HEK293 (cell line): Measurements from ENCODE around the gene REEP5.
A peak's percentile ranks its signal among the peaks of the same experiment; 100 is the strongest.

Experiments
- CTCF ChIA-PET: fragments of 350-600 bp; formaldehyde crosslinking; extraction: SDS; loops from one replicate; lab custom pipeline; 2021; ENCODE audit warnings: antibody characterized with exemption; lab: Yijun Ruan, JAX
- POLR2A ChIA-PET: fragments of 300-600 bp; formaldehyde crosslinking; extraction: SDS; loops from one replicate; lab custom pipeline; 2020; ENCODE audit warnings: antibody characterized with exemption, inconsistent platforms; lab: Yijun Ruan, JAX
- H3K27ac ChIP-seq: fragments of 200-500 bp; sonication (Bioruptor generic); 2 replicates; pipeline ENCODE4 v1.5.1; 2014; ENCODE audit warnings: low read depth, low read length, control low read depth, inconsistent platforms; ENCODE audit errors: extremely low read depth
- H3K36me3 ChIP-seq, 2 experiments: fragments of 200-500 bp in 1 of 2; sonication (Bioruptor generic) in 1 of 2; 1 replicate in 1 of 2; 2 replicates in 1 of 2; pipeline ENCODE4 v1.5.1; 2014 to 2017; ENCODE audit warnings: inconsistent platforms in 2 of 2, low read length in 2 of 2; ENCODE audit not compliant: control insufficient read depth in 2 of 2, insufficient read depth in 1 of 2
- H3K4me1 ChIP-seq: fragments of 200-500 bp; sonication (Bioruptor generic); 2 replicates; pipeline ENCODE4 v1.5.1; 2014; ENCODE audit warnings: mild to moderate bottlenecking, low read length, inconsistent platforms; ENCODE audit not compliant: control insufficient read depth, insufficient read depth
- H3K4me3 ChIP-seq: 2 replicates; pipeline ENCODE4 v1.5.1; 2011; ENCODE audit warnings: low read depth, mild to moderate bottlenecking, control low read depth, low read length, moderate library complexity
- H3K9me3 ChIP-seq: fragments of 200-500 bp; sonication (Bioruptor generic); 2 replicates; pipeline ENCODE4 v1.5.1; 2014; ENCODE audit warnings: low read depth, low read length, inconsistent platforms; ENCODE audit not compliant: control insufficient read depth, insufficient read depth
- ZFHX2 ChIP-seq: fragments of 450-650 bp; formaldehyde crosslinking; conservative IDR thresholded peaks from 2 replicates; pipeline ENCODE4 v1.5.1; 2016; ENCODE audit warnings: missing biosample characterization, missing genetic modification characterization
- ZNF776 ChIP-seq: fragments of 450-650 bp; formaldehyde crosslinking; IDR thresholded peaks from 2 replicates; pipeline ENCODE4 v1.5.0; 2017; ENCODE audit warnings: missing biosample characterization, missing genetic modification characterization, borderline replicate concordance
- TF ChIP-seq, protein P1 (sequence below): fragments of 450-650 bp; formaldehyde crosslinking; IDR thresholded peaks from 2 replicates; pipeline ENCODE4 v1.5.1; 2017; ENCODE audit warnings: missing biosample characterization, missing genetic modification characterization
- TF ChIP-seq, protein P2 (sequence below): fragments of 450-650 bp; formaldehyde crosslinking; IDR thresholded peaks from 2 replicates; pipeline ENCODE4 v1.5.1; 2016; ENCODE audit warnings: missing biosample characterization, missing genetic modification characterization
- TF ChIP-seq, protein P3 (sequence below): fragments of 450-650 bp; formaldehyde crosslinking; conservative IDR thresholded peaks from 2 replicates; pipeline ENCODE4 v1.5.1; 2016; ENCODE audit warnings: low read depth, missing biosample characterization, missing genetic modification characterization
- TF ChIP-seq, protein P4 (sequence below): fragments of 450-650 bp; formaldehyde crosslinking; IDR thresholded peaks from 2 replicates; pipeline ENCODE4 v1.5.1; 2016; ENCODE audit warnings: missing biosample characterization, missing genetic modification characterization
- TF ChIP-seq, protein P5 (sequence below): IDR thresholded peaks from 2 replicates; pipeline ENCODE4 v1.6.1; 2011; ENCODE audit warnings: mild to moderate bottlenecking, low read depth, low read length, borderline replicate concordance
- TF ChIP-seq, protein P6 (sequence below): fragments of 450-650 bp; formaldehyde crosslinking; IDR thresholded peaks from 2 replicates; pipeline ENCODE4 v1.5.1; 2016; ENCODE audit warnings: missing biosample characterization, missing genetic modification characterization, borderline replicate concordance
- TF ChIP-seq, protein P7 (sequence below): fragments of 450-650 bp; formaldehyde crosslinking; IDR thresholded peaks from 2 replicates; pipeline ENCODE4 v1.5.1; 2016; ENCODE audit warnings: missing biosample characterization, missing genetic modification characterization

The REEP5 gene

DNA sequence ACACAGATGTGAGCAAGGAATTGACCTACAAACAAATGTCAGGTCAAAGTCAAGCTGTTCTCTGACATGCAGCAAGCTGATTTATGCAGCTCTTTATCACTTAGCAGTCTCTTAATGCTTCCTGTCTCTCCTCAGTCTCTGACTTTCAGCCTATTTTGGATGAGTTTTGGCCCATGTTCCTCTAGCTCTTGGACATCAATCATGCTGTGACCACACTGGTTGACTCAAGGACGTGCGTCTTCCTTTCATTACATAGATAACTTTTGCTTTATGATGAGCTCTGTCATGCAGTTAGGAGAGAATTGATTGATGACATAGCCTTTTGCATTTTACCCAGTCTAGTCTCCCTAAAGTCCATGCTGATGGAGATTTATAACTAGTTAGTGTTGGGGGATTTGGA lies 9.4 kb upstream of the REEP5 start (continued):
- TF ChIP-seq, protein P1, sequence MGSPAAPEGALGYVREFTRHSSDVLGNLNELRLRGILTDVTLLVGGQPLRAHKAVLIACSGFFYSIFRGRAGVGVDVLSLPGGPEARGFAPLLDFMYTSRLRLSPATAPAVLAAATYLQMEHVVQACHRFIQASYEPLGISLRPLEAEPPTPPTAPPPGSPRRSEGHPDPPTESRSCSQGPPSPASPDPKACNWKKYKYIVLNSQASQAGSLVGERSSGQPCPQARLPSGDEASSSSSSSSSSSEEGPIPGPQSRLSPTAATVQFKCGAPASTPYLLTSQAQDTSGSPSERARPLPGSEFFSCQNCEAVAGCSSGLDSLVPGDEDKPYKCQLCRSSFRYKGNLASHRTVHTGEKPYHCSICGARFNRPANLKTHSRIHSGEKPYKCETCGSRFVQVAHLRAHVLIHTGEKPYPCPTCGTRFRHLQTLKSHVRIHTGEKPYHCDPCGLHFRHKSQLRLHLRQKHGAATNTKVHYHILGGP (tag by site-specific recombination), result 0 out of 2 replicates have a peak, but pooled peaks have one; percentile 36
- TF ChIP-seq, protein P2, sequence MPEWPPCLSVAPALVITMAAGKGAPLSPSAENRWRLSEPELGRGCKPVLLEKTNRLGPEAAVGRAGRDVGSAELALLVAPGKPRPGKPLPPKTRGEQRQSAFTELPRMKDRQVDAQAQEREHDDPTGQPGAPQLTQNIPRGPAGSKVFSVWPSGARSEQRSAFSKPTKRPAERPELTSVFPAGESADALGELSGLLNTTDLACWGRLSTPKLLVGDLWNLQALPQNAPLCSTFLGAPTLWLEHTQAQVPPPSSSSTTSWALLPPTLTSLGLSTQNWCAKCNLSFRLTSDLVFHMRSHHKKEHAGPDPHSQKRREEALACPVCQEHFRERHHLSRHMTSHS, result 0 out of 2 replicates have a peak, but pooled peaks have one; percentile 23
- TF ChIP-seq, protein P3, sequence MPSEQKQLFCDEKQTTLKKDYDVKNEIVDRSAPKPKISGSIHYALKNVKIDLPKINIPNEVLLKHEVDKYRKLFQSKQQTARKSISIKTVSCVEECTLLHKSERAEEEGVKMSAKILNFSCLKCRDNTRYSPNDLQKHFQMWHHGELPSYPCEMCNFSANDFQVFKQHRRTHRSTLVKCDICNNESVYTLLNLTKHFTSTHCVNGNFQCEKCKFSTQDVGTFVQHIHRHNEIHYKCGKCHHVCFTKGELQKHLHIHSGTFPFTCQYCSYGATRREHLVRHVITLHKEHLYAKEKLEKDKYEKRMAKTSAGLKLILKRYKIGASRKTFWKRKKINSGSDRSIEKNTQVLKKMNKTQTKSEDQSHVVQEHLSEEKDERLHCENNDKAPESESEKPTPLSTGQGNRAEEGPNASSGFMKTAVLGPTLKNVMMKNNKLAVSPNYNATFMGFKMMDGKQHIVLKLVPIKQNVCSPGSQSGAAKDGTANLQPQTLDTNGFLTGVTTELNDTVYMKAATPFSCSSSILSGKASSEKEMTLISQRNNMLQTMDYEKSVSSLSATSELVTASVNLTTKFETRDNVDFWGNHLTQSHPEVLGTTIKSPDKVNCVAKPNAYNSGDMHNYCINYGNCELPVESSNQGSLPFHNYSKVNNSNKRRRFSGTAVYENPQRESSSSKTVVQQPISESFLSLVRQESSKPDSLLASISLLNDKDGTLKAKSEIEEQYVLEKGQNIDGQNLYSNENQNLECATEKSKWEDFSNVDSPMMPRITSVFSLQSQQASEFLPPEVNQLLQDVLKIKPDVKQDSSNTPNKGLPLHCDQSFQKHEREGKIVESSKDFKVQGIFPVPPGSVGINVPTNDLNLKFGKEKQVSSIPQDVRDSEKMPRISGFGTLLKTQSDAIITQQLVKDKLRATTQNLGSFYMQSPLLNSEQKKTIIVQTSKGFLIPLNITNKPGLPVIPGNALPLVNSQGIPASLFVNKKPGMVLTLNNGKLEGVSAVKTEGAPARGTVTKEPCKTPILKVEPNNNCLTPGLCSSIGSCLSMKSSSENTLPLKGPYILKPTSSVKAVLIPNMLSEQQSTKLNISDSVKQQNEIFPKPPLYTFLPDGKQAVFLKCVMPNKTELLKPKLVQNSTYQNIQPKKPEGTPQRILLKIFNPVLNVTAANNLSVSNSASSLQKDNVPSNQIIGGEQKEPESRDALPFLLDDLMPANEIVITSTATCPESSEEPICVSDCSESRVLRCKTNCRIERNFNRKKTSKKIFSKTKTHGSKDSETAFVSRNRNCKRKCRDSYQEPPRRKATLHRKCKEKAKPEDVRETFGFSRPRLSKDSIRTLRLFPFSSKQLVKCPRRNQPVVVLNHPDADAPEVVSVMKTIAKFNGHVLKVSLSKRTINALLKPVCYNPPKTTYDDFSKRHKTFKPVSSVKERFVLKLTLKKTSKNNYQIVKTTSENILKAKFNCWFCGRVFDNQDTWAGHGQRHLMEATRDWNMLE (tag by site-specific recombination), result no peak
- TF ChIP-seq, protein P4, sequence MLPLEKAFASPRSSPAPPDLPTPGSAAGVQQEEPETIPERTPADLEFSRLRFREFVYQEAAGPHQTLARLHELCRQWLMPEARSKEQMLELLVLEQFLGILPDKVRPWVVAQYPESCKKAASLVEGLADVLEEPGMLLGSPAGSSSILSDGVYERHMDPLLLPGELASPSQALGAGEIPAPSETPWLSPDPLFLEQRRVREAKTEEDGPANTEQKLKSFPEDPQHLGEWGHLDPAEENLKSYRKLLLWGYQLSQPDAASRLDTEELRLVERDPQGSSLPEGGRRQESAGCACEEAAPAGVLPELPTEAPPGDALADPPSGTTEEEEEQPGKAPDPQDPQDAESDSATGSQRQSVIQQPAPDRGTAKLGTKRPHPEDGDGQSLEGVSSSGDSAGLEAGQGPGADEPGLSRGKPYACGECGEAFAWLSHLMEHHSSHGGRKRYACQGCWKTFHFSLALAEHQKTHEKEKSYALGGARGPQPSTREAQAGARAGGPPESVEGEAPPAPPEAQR (tag by site-specific recombination), result no peak
- TF ChIP-seq, protein P5, sequence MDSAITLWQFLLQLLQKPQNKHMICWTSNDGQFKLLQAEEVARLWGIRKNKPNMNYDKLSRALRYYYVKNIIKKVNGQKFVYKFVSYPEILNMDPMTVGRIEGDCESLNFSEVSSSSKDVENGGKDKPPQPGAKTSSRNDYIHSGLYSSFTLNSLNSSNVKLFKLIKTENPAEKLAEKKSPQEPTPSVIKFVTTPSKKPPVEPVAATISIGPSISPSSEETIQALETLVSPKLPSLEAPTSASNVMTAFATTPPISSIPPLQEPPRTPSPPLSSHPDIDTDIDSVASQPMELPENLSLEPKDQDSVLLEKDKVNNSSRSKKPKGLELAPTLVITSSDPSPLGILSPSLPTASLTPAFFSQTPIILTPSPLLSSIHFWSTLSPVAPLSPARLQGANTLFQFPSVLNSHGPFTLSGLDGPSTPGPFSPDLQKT, result no peak

DNA sequence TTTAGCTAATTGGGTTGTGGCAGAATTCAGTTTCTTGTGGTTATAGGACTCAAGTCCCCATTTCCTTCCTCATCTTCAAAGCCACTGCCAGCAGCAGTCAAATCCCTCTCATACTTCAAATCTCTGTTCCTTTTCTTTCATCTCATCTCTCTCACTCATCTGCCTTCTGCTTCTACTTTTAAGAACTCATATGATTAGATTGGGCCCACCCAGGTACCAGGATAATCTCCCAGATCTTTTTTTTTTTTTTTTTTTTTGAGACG lies 8.0 kb upstream of the REEP5 start:
- CTCF ChIA-PET, result no interaction called here

More for the DNA sequence above, 8.0 kb upstream of the REEP5 start:
- H3K27ac ChIP-seq, result no peak overlapping the region
- no peaks in the 10 kb centered on the region for H3K36me3 ChIP-seq
- POLR2A ChIA-PET, result interaction anchor here (0.6 to 0.7 kb wide), 2 partner anchors 10 to 46 kb away, joined by 4 to 5 read pairs; no protein-coding TSS in a partner anchor
- no peaks in the 10 kb centered on the region; the same call in 1 of the 2 replicates for H3K4me1 ChIP-seq
- H3K9me3 ChIP-seq, result no peaks in the 10 kb centered on the region
- TF ChIP-seq ZNF776 (no peak), ZFHX2 (tag by site-specific recombination) (no peak)
- TF ChIP-seq, protein P6, sequence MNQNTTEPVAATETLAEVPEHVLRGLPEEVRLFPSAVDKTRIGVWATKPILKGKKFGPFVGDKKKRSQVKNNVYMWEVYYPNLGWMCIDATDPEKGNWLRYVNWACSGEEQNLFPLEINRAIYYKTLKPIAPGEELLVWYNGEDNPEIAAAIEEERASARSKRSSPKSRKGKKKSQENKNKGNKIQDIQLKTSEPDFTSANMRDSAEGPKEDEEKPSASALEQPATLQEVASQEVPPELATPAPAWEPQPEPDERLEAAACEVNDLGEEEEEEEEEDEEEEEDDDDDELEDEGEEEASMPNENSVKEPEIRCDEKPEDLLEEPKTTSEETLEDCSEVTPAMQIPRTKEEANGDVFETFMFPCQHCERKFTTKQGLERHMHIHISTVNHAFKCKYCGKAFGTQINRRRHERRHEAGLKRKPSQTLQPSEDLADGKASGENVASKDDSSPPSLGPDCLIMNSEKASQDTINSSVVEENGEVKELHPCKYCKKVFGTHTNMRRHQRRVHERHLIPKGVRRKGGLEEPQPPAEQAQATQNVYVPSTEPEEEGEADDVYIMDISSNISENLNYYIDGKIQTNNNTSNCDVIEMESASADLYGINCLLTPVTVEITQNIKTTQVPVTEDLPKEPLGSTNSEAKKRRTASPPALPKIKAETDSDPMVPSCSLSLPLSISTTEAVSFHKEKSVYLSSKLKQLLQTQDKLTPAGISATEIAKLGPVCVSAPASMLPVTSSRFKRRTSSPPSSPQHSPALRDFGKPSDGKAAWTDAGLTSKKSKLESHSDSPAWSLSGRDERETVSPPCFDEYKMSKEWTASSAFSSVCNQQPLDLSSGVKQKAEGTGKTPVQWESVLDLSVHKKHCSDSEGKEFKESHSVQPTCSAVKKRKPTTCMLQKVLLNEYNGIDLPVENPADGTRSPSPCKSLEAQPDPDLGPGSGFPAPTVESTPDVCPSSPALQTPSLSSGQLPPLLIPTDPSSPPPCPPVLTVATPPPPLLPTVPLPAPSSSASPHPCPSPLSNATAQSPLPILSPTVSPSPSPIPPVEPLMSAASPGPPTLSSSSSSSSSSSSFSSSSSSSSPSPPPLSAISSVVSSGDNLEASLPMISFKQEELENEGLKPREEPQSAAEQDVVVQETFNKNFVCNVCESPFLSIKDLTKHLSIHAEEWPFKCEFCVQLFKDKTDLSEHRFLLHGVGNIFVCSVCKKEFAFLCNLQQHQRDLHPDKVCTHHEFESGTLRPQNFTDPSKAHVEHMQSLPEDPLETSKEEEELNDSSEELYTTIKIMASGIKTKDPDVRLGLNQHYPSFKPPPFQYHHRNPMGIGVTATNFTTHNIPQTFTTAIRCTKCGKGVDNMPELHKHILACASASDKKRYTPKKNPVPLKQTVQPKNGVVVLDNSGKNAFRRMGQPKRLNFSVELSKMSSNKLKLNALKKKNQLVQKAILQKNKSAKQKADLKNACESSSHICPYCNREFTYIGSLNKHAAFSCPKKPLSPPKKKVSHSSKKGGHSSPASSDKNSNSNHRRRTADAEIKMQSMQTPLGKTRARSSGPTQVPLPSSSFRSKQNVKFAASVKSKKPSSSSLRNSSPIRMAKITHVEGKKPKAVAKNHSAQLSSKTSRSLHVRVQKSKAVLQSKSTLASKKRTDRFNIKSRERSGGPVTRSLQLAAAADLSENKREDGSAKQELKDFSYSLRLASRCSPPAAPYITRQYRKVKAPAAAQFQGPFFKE (tag by site-specific recombination), result no peak
- TF ChIP-seq, protein P7, sequence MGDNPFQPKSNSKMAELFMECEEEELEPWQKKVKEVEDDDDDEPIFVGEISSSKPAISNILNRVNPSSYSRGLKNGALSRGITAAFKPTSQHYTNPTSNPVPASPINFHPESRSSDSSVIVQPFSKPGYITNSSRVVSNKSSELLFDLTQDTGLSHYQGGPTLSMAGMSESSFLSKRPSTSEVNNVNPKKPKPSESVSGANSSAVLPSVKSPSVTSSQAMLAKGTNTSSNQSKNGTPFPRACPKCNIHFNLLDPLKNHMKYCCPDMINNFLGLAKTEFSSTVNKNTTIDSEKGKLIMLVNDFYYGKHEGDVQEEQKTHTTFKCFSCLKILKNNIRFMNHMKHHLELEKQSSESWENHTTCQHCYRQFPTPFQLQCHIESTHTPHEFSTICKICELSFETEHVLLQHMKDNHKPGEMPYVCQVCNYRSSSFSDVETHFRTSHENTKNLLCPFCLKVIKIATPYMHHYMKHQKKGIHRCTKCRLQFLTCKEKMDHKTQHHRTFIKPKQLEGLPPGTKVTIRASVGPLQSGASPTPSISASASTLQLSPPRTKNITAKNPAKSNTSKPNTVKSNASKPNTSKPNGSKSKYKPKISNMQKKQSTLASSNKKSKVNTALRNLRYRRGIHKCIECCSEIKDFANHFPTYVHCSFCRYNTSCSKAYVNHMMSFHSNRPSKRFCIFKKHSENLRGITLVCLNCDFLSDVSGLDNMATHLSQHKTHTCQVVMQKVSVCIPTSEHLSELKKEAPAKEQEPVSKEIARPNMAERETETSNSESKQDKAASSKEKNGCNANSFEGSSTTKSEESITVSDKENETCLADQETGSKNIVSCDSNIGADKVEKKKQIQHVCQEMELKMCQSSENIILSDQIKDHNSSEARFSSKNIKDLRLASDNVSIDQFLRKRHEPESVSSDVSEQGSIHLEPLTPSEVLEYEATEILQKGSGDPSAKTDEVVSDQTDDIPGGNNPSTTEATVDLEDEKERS (tag by site-specific recombination), result no peak
- TF ChIP-seq, protein P3 (tag by site-specific recombination), result no peak
- H3K4me3 ChIP-seq, result no peak overlapping the region
